Fibroblast of lung (primary cell): ENCODE measurements around the gene HES1. TPM values are rescaled to one million over a fixed set of nuclear protein-coding genes. Genes with fewer than 3 reads are reported as not detected.

ENCODE experiments used
- DNase-seq, 2 donors: peaks; one replicate each; pipeline versions ENCODE4 v3.0.0 to v3.0.0-alpha.2; 2010; ENCODE audit warnings: low read depth in 2 of 2
- H2AFZ ChIP-seq: 2 replicates; pipeline ENCODE4 v1.5.1; 2012; ENCODE audit warnings: low read length, control low read depth, inconsistent platforms
- H3K27ac ChIP-seq: 2 replicates; pipeline ENCODE4 v1.5.1; 2011; ENCODE audit warnings: low read length, control low read depth; ENCODE audit not compliant: insufficient read depth
- H3K27me3 ChIP-seq: 2 replicates; pipeline ENCODE4 v1.5.1; 2011; ENCODE audit warnings: mild to moderate bottlenecking, low read length; ENCODE audit not compliant: control insufficient read depth, insufficient read depth
- H3K36me3 ChIP-seq: 2 replicates; pipeline ENCODE4 v1.5.1; 2011; ENCODE audit warnings: low read length; ENCODE audit not compliant: control insufficient read depth, insufficient read depth
- H3K4me1 ChIP-seq: 2 replicates; pipeline ENCODE4 v1.5.1; 2011; ENCODE audit warnings: low read length; ENCODE audit not compliant: control insufficient read depth, insufficient read depth; ENCODE audit errors: extremely low read depth
- H3K4me2 ChIP-seq: 2 replicates; pipeline ENCODE4 v1.5.1; 2011; ENCODE audit warnings: low read length, control low read depth; ENCODE audit not compliant: insufficient read depth; ENCODE audit errors: extremely low read depth
- H3K4me3 ChIP-seq, 4 experiments: fragments of 200-600 bp in 1 of 4; sonication (generic) in 1 of 4; replicated peaks in 1 of 4; 2 replicates each; pipeline ENCODE4 v1.5.1; 2011 to 2016; ENCODE audit warnings: low read length in 4 of 4, low read depth in 3 of 4, mild to moderate bottlenecking in 3 of 4, control low read depth in 2 of 4, inconsistent platforms in 1 of 4, mixed read lengths in 1 of 4; ENCODE audit not compliant: insufficient read depth in 1 of 4; ENCODE audit errors: control extremely low read depth in 1 of 4
- H3K79me2 ChIP-seq: 2 replicates; pipeline ENCODE4 v1.5.1; 2012; ENCODE audit warnings: mild to moderate bottlenecking, low read length, inconsistent platforms; ENCODE audit not compliant: control insufficient read depth, insufficient read depth
- H3K9ac ChIP-seq: 2 replicates; pipeline ENCODE4 v1.5.1; 2011; ENCODE audit warnings: mild to moderate bottlenecking, low read length, control low read depth; ENCODE audit not compliant: insufficient read depth
- H3K9me3 ChIP-seq: 2 replicates; pipeline ENCODE4 v1.5.1; 2012; ENCODE audit warnings: low read depth, low read length; ENCODE audit not compliant: control insufficient read depth, insufficient read depth
- H4K20me1 ChIP-seq: 2 replicates; pipeline ENCODE4 v1.5.1; 2011; ENCODE audit warnings: low read length; ENCODE audit not compliant: control insufficient read depth, insufficient read depth; ENCODE audit errors: extremely low read depth
- CTCF ChIP-seq, 2 donors: IDR thresholded peaks in 1 of 2; conservative IDR thresholded peaks in 1 of 2; 1 replicate in 1 of 2; 2 replicates in 1 of 2; pipeline ENCODE4 v1.5.1; 2011 to 2012; ENCODE audit warnings: low read length in 2 of 2, control low read depth in 1 of 2, inconsistent platforms in 1 of 2, low read depth in 1 of 2, mild to moderate bottlenecking in 1 of 2
- EZH2 ChIP-seq: IDR thresholded peaks from 2 replicates; pipeline ENCODE4 v1.5.1; 2012; ENCODE audit warnings: low read length, control low read depth, mild to moderate bottlenecking; ENCODE audit errors: missing control alignments
- polyA plus RNA-seq, 2 donors: library from polyadenylated mRNA; depleted of rRNA in 1 of 2; stranded (reverse) in 1 of 2; unstranded in 1 of 2; fragments of >200 nt; gene quantifications; 2 replicates each; pipeline ENCODE4 v1.2.1, GENCODE V29; 2011 to 2012; ENCODE audit warnings: missing spikeins in 1 of 2
- total RNA-seq: library from RNA; depleted of rRNA; stranded (reverse); fragments of >200 nt; gene quantifications from 2 replicates; pipeline ENCODE4 v1.2.1, GENCODE V29; 2014

HES1 gene
- total and polyA plus RNA-seq, 2 donors (not counting 1 experiment from before 2014, with no cell fraction given) = 0.17 to 1.2 TPM

GRCh38 chr3:194138732-194139070, 2.8 kb downstream of the HES1 start:
- Histone ChIP-seq H3K27ac (peak overlapping the region; percentile 2), H2AFZ (no peak overlapping the region), H3K36me3 (no peaks in the 10 kb centered on the region), H3K4me2 (no peak overlapping the region), H3K79me2 (no peaks in the 10 kb centered on the region), H3K27me3 (peaks cover 10% of the 10 kb centered on the region), H3K9me3 (no peaks in the 10 kb centered on the region), H3K4me1 (peaks cover 27% of the 10 kb centered on the region), H3K4me3 (no peak overlapping the region), H3K9ac (no peak overlapping the region), H4K20me1 (no peaks in the 10 kb centered on the region)
- peak in 1 of 2 donors; percentile 81 for DNase-seq
- TF ChIP-seq CTCF (conservative IDR thresholded peaks at IDR 0.05 in 1 of 2, IDR thresholded peaks at IDR 0.05 in 1 of 2; ENCODE audit: low read depth in 1 of 2, low read length in 2 of 2) = no peak
- TF ChIP-seq EZH2 = no peak

- peak overlapping the region; percentile 2 for H3K27ac ChIP-seq
- DNase-seq = peak in 1 of 2 donors; percentile 89
Observed at GRCh38 chr3:194139071-194139813, 3.3 kb downstream of the HES1 start.

More at GRCh38 chr3:194139071-194139813, 3.3 kb downstream of the HES1 start:
- H3K9me3 ChIP-seq = no peaks in the 10 kb centered on the region
- H3K9ac ChIP-seq = peak overlapping the region; percentile 27
- no peak overlapping the region for H3K4me3 ChIP-seq
- H3K4me1 ChIP-seq = peaks cover 27% of the 10 kb centered on the region
- peak overlapping the region; percentile 61 for H3K4me2 ChIP-seq
- no peak overlapping the region for H2AFZ ChIP-seq
- no peaks in the 10 kb centered on the region for H3K79me2 ChIP-seq
- TF ChIP-seq CTCF (conservative IDR thresholded peaks at IDR 0.05 in 1 of 2, IDR thresholded peaks at IDR 0.05 in 1 of 2; ENCODE audit: low read depth in 1 of 2, low read length in 2 of 2) (no peak), EZH2 (peak; percentile 38)
- no peaks in the 10 kb centered on the region for H3K36me3 ChIP-seq
- peaks cover 9% of the 10 kb centered on the region for H3K27me3 ChIP-seq
- H4K20me1 ChIP-seq = no peaks in the 10 kb centered on the region
